IPS-15b (cell line): ENCODE data around the gene RBM7.

Experiments used
- H3K27me3 ChIP-seq: one replicate; pipeline ENCODE4 v1.6.1; 2013; ENCODE audit warnings: low read length; ENCODE audit not compliant: control insufficient read depth, insufficient read depth
- H3K36me3 ChIP-seq: one replicate; pipeline ENCODE4 v1.6.1; 2013; ENCODE audit warnings: low read length; ENCODE audit not compliant: control insufficient read depth, insufficient read depth
- H3K4me1 ChIP-seq: one replicate; pipeline ENCODE4 v1.6.1; 2013; ENCODE audit warnings: mild to moderate bottlenecking, low read length; ENCODE audit not compliant: control insufficient read depth, insufficient read depth
- H3K4me3 ChIP-seq: one replicate; pipeline ENCODE4 v1.5.1; 2013; ENCODE audit warnings: low read depth, low read length
- H3K9ac ChIP-seq: one replicate; pipeline ENCODE4 v1.6.1; 2013; ENCODE audit warnings: low read depth, mild to moderate bottlenecking, low read length
- H3K9me3 ChIP-seq: one replicate; pipeline ENCODE4 v1.6.1; 2013; ENCODE audit warnings: mild to moderate bottlenecking, low read length; ENCODE audit not compliant: control insufficient read depth, insufficient read depth

RBM7 gene

GRCh38 chr11:114375052-114375451 is 25.4 kb upstream of the RBM7 start:
- no peak overlapping the region for H3K9ac ChIP-seq
- H3K4me1 ChIP-seq: peaks cover 4% of the 10 kb centered on the region
- no peaks in the 10 kb centered on the region for H3K27me3 ChIP-seq
- H3K36me3 ChIP-seq: no peaks in the 10 kb centered on the region
- H3K4me3 ChIP-seq: no peak overlapping the region
- no peaks in the 10 kb centered on the region for H3K9me3 ChIP-seq

- H3K9me3 ChIP-seq: no peaks in the 10 kb centered on the region
- no peaks in the 10 kb centered on the region for H3K36me3 ChIP-seq
- no peaks in the 10 kb centered on the region for H3K27me3 ChIP-seq
- H3K4me1 ChIP-seq: peaks cover 4% of the 10 kb centered on the region
- H3K4me3 ChIP-seq: no peak overlapping the region
- no peak overlapping the region for H3K9ac ChIP-seq
Observed at GRCh38 chr11:114377612-114378267, 22.7 kb upstream of the RBM7 start.

GRCh38 chr11:114379394-114380069 is 20.9 kb upstream of the RBM7 start:
- Histone ChIP-seq H3K4me1 (peaks cover 4% of the 10 kb centered on the region), H3K36me3 (no peaks in the 10 kb centered on the region), H3K27me3 (no peaks in the 10 kb centered on the region), H3K9ac (no peak overlapping the region), H3K4me3 (no peak overlapping the region), H3K9me3 (no peaks in the 10 kb centered on the region)

GRCh38 chr11:114382509-114382908 is 18.0 kb upstream of the RBM7 start:
- H3K27me3 ChIP-seq: no peaks in the 10 kb centered on the region
- H3K9ac ChIP-seq: no peak overlapping the region
- H3K36me3 ChIP-seq: no peaks in the 10 kb centered on the region
- H3K4me1 ChIP-seq: peaks cover 4% of the 10 kb centered on the region
- H3K9me3 ChIP-seq: no peaks in the 10 kb centered on the region
- no peak overlapping the region for H3K4me3 ChIP-seq

- H3K9ac ChIP-seq: no peak overlapping the region
- no peaks in the 10 kb centered on the region for H3K36me3 ChIP-seq
- no peaks in the 10 kb centered on the region for H3K9me3 ChIP-seq
- no peaks in the 10 kb centered on the region for H3K4me1 ChIP-seq
- H3K27me3 ChIP-seq: no peaks in the 10 kb centered on the region
- H3K4me3 ChIP-seq: no peak overlapping the region
Observed at GRCh38 chr11:114384487-114384886, 16.0 kb upstream of the RBM7 start.

GRCh38 chr11:114386131-114386530 is 14.3 kb upstream of the RBM7 start:
- no peaks in the 10 kb centered on the region for H3K9me3 ChIP-seq
- no peaks in the 10 kb centered on the region for H3K36me3 ChIP-seq
- H3K27me3 ChIP-seq: no peaks in the 10 kb centered on the region
- no peaks in the 10 kb centered on the region for H3K4me1 ChIP-seq
- no peak overlapping the region for H3K4me3 ChIP-seq
- no peak overlapping the region for H3K9ac ChIP-seq

- Histone ChIP-seq H3K9me3 (no peaks in the 10 kb centered on the region), H3K36me3 (no peaks in the 10 kb centered on the region), H3K4me1 (no peaks in the 10 kb centered on the region), H3K9ac (no peak overlapping the region), H3K27me3 (no peaks in the 10 kb centered on the region), H3K4me3 (no peak overlapping the region)
Observed at GRCh38 chr11:114386545-114386944, 13.9 kb upstream of the RBM7 start.

- H3K9me3 ChIP-seq: no peaks in the 10 kb centered on the region
- H3K4me1 ChIP-seq: no peaks in the 10 kb centered on the region
- no peak overlapping the region for H3K4me3 ChIP-seq
- no peaks in the 10 kb centered on the region for H3K27me3 ChIP-seq
- no peaks in the 10 kb centered on the region for H3K36me3 ChIP-seq
- H3K9ac ChIP-seq: no peak overlapping the region
Observed at GRCh38 chr11:114392735-114393667, 7.5 kb upstream of the RBM7 start.

GRCh38 chr11:114395736-114396135 is 4.7 kb upstream of the RBM7 start:
- Histone ChIP-seq H3K27me3 (no peaks in the 10 kb centered on the region), H3K9me3 (no peaks in the 10 kb centered on the region), H3K36me3 (no peaks in the 10 kb centered on the region), H3K9ac (no peak overlapping the region), H3K4me1 (peaks cover 5% of the 10 kb centered on the region), H3K4me3 (no peak overlapping the region)

- H3K36me3 ChIP-seq: no peaks in the 10 kb centered on the region
- peaks cover 5% of the 10 kb centered on the region for H3K4me1 ChIP-seq
- no peaks in the 10 kb centered on the region for H3K9me3 ChIP-seq
- no peak overlapping the region for H3K4me3 ChIP-seq
- H3K9ac ChIP-seq: no peak overlapping the region
- H3K27me3 ChIP-seq: no peaks in the 10 kb centered on the region
Observed at GRCh38 chr11:114396916-114397315, 3.5 kb upstream of the RBM7 start.

- Histone ChIP-seq H3K36me3 (no peaks in the 10 kb centered on the region), H3K27me3 (no peaks in the 10 kb centered on the region), H3K4me1 (peaks cover 5% of the 10 kb centered on the region), H3K4me3 (no peak overlapping the region), H3K9ac (no peak overlapping the region), H3K9me3 (no peaks in the 10 kb centered on the region)
Observed at GRCh38 chr11:114397349-114397982, 3.0 kb upstream of the RBM7 start.
